Parathyroid adenoma (tissue), 2 donors: ENCODE results near the gene SUV39H1.
"Not testable (repeated sequence)": the region's sequence is repeated elsewhere in the genome, so short reads cannot be mapped to it uniquely, and the experiment has no call there.

Experiments used
- H2AFZ ChIP-seq: fragments of 300-600 bp; sonication (generic); one replicate; pipeline ENCODE4 v1.7.0; 2017; ENCODE audit warnings: antibody characterized with exemption, mild to moderate bottlenecking
- H3K27ac ChIP-seq: fragments of 300-600 bp; sonication (generic); one replicate; pipeline ENCODE4 v1.7.0; 2017
- H3K27me3 ChIP-seq: fragments of 300-600 bp; sonication (generic); one replicate; pipeline ENCODE4 v1.7.0; 2017; ENCODE audit warnings: low read length; ENCODE audit not compliant: control insufficient read depth, insufficient read depth
- H3K36me3 ChIP-seq: fragments of 300-600 bp; sonication (generic); one replicate; pipeline ENCODE4 v1.7.0; 2017; ENCODE audit warnings: low read length; ENCODE audit not compliant: control insufficient read depth, insufficient read depth
- H3K4me1 ChIP-seq: fragments of 300-600 bp; sonication (generic); one replicate; pipeline ENCODE4 v1.7.0; 2017; ENCODE audit warnings: control low read depth
- H3K4me2 ChIP-seq: fragments of 300-600 bp; sonication (generic); one replicate; pipeline ENCODE4 v1.7.0; 2017; ENCODE audit warnings: low read length
- H3K4me3 ChIP-seq: fragments of 300-600 bp; sonication (generic); one replicate; pipeline ENCODE4 v1.7.0; 2017; ENCODE audit warnings: low read depth, low read length
- H3K79me2 ChIP-seq: fragments of 300-600 bp; sonication (generic); one replicate; pipeline ENCODE4 v1.7.0; 2017; ENCODE audit warnings: control low read depth
- H3K9ac ChIP-seq: fragments of 300-600 bp; sonication (generic); one replicate; pipeline ENCODE4 v1.7.0; 2017; ENCODE audit warnings: mild to moderate bottlenecking
- H3K9me3 ChIP-seq: fragments of 300-600 bp; sonication (generic); one replicate; pipeline ENCODE4 v1.7.0; 2017; ENCODE audit warnings: low read length; ENCODE audit not compliant: control insufficient read depth
- CTCF ChIP-seq: fragments of 300-600 bp; sonication (generic); IDR thresholded peaks from one replicate; pipeline ENCODE4 v1.7.0; 2017; ENCODE audit warnings: antibody characterized with exemption, mild to moderate bottlenecking
- donor health status: primary hyperparathyroidism.

SUV39H1 gene

GRCh38 chrX:48696301-48696908 lies at the start of gene SUV39H1:
TSS of gene SUV39H1 (plus strand) at chrX:48696734. CDS start at chrX:48696785, 51 bp downstream.
- H3K4me1 ChIP-seq = peaks cover 6% of the 10 kb centered on the region
- peak within 1 kb of the TSS; percentile 60 for H3K4me3 ChIP-seq
- peak within 1 kb of the TSS; percentile 88 for H2AFZ ChIP-seq
- H3K36me3 ChIP-seq = no peaks in the 10 kb centered on the region
- H3K4me2 ChIP-seq = peak within 1 kb of the TSS; percentile 88
- H3K27me3 ChIP-seq = no peaks in the 10 kb centered on the region
- no peak for TF ChIP-seq CTCF
- peak within 1 kb of the TSS; percentile 80 for H3K9ac ChIP-seq
- H3K9me3 ChIP-seq = no peaks in the 10 kb centered on the region
- H3K79me2 ChIP-seq = no peaks in the 10 kb centered on the region
- H3K27ac ChIP-seq = peak within 1 kb of the TSS; percentile 94

DNA sequence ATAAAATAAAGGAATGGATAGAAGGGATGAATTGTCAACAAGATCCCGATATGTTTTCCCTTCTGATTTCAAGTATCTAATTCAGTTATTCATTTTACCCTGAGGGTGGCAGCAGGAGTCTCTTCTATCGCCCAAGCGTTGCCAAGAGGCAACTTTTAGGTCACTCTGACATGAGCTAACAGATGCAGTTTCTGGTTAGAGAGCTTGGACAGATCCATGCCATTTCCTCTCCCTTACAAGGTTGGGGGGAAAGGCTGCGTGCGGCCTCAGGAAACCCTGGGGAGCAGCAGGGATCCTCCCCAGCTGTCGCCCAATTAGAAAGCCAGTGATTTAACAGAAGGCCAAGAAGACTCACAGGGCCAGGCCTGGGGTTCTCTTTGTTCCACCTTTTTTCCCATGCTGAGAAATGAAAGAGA lies 48.2 kb upstream of the SUV39H1 start:
- Histone ChIP-seq H3K9ac (no peak overlapping the region), H3K27ac (no peak overlapping the region), H3K79me2 (no peaks in the 10 kb centered on the region), H3K27me3 (no peaks in the 10 kb centered on the region), H2AFZ (no peak overlapping the region), H3K9me3 (no peaks in the 10 kb centered on the region), H3K4me3 (no peak overlapping the region), H3K4me2 (no peak overlapping the region), H3K36me3 (no peaks in the 10 kb centered on the region), H3K4me1 (no peaks in the 10 kb centered on the region)
- peak; percentile 25 for TF ChIP-seq CTCF

DNA sequence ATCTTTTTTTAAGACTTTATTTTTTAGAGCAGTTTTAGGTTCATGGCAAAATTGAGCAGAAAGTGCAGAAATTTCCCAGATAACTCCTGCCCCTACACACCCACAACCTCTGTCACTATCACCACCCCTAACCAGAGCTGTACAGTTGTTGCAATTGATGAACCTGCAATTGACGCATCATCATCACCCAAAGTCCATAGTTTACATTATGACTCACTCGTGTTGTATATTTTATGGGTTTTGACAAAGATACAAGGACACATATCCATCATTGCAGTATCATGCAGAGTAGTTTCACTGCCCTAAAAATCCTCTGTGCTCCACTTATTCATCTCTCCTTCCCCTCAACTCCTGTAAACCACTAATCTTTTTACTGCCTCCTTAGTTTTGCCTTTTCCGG lies 47.4 kb upstream of the SUV39H1 start:
- H3K27ac ChIP-seq = no peak overlapping the region
- no peak overlapping the region for H3K4me3 ChIP-seq
- TF ChIP-seq CTCF = no peak
- H2AFZ ChIP-seq = no peak overlapping the region
- H3K79me2 ChIP-seq = no peaks in the 10 kb centered on the region
- no peaks in the 10 kb centered on the region for H3K4me1 ChIP-seq
- no peak overlapping the region for H3K9ac ChIP-seq
- no peaks in the 10 kb centered on the region for H3K36me3 ChIP-seq
- no peaks in the 10 kb centered on the region for H3K27me3 ChIP-seq
- no peak overlapping the region for H3K4me2 ChIP-seq
- no peaks in the 10 kb centered on the region for H3K9me3 ChIP-seq

DNA sequence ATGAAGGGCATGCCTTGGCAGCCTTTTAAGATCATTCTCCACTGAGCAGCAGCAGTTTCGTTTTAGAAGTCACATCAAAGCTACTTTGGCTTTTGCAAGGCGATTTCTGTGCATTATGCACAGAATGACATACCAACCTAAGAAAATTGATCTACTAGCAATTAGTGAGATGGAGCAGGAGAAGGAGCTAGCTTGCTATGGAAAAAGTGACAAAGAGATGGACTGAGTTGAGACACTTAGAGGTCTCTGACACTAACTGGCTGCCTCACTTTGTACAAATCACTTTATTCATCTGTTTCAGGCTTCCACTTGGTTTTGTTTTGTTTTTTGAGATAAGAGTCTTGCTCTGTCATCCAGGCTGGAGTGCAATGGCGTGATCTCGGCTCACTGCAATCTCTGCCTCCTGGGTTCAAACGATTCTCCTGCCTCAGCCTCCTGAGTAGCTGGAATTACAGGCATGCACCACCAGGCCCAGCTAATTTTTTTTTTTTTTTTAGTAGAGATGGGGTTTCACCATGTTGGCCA lies 44.4 kb upstream of the SUV39H1 start:
- not testable (repeated sequence) for H3K36me3 ChIP-seq, H3K27ac ChIP-seq, H3K27me3 ChIP-seq, H3K4me1 ChIP-seq, H3K9me3 ChIP-seq, H3K4me3 ChIP-seq, H3K4me2 ChIP-seq, H3K9ac ChIP-seq, H3K79me2 ChIP-seq, H2AFZ ChIP-seq

DNA sequence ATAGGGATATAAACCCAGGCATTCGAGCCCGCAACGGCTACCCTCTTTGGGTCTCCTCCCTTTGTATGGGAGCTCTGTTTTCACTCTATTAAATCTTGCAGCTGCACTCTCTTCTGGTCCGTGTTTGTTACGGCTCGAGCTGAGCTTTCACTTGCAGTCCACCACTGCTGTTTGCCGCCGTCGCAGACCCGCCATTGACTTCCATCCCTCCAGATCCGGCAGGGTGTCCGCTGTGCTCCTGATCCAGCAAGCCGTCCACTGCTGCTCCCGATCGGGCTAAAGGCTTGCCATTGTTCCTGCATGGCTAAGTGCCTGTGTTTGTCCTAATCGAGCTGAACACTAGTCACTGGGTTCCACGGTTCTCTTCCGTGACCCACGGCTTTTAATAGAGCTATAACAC lies 41.8 kb upstream of the SUV39H1 start:
- not testable (repeated sequence) for H3K4me3 ChIP-seq, H3K27me3 ChIP-seq, H3K36me3 ChIP-seq, H3K4me1 ChIP-seq, H3K9me3 ChIP-seq, H3K27ac ChIP-seq, H2AFZ ChIP-seq, H3K4me2 ChIP-seq, H3K79me2 ChIP-seq, H3K9ac ChIP-seq

DNA sequence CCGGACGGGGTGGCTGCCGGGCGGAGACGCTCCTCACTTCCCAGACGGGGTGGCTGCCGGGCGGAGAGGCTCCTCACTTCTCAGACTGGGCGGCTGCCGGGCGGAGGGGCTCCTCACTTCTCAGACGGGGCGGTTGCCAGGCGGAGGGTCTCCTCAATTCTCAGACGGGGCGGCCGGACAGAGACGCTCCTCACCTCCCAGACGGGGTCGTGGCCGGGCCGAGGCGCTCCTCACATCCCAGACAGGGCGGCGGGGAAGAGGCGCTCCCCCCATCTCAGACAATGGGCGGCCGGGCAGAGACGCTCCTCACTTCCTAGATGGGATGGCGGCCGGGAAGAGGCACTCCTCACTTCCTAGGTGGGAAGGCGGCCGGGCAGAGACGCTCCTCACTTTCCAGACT lies 36.8 kb upstream of the SUV39H1 start:
- not testable (repeated sequence) for H3K36me3 ChIP-seq, H3K9me3 ChIP-seq, H3K4me3 ChIP-seq, H3K27ac ChIP-seq, H2AFZ ChIP-seq, H3K27me3 ChIP-seq, H3K9ac ChIP-seq, H3K4me2 ChIP-seq, H3K4me1 ChIP-seq, H3K79me2 ChIP-seq
